HG02973 (cell line): Measurements from ENCODE around the gene PCNX1.
A peak's percentile ranks its signal among the peaks of the same experiment; 100 is the strongest.
"Not testable (repeated sequence)": the region's sequence is repeated elsewhere in the genome, so short reads cannot be mapped to it uniquely, and the experiment has no call there.

Experiments used
- ATAC-seq: cut with Tn5 transposase; IDR thresholded peaks from one replicate; pipeline ENCODE4 v1.9.1; 2021; ENCODE audit warnings: moderate library complexity; ENCODE audit not compliant: unreplicated experiment

The PCNX1 gene

GRCh38 chr14:70907176-70907995 is at the start of gene PCNX1:
Gene PCNX1 (plus strand): TSS chr14:70907459. CDS start chr14:70907851, 392 bp downstream.
- peak; percentile 65 for ATAC-seq

- ATAC-seq = no peak
Measured at GRCh38 chr14:70857496-70857890, 49.8 kb upstream of the PCNX1 start.

- ATAC-seq = no peak
Measured at GRCh38 chr14:70858641-70859040, 48.6 kb upstream of the PCNX1 start.

- not testable (repeated sequence) for ATAC-seq
Measured at GRCh38 chr14:70866992-70867391, 40.3 kb upstream of the PCNX1 start.

GRCh38 chr14:70871001-70871400 is 36.3 kb upstream of the PCNX1 start:
- ATAC-seq = no peak

- ATAC-seq = no peak
Measured at GRCh38 chr14:70871863-70872677, 35.2 kb upstream of the PCNX1 start.

- no peak for ATAC-seq
Measured at GRCh38 chr14:70872678-70873020, 34.6 kb upstream of the PCNX1 start.

GRCh38 chr14:70873627-70874026 is 33.6 kb upstream of the PCNX1 start:
- no peak for ATAC-seq

- not testable (repeated sequence) for ATAC-seq
Measured at GRCh38 chr14:70875811-70876460, 31.3 kb upstream of the PCNX1 start.

- ATAC-seq = no peak
Measured at GRCh38 chr14:70879448-70879847, 27.8 kb upstream of the PCNX1 start.

- ATAC-seq = not testable (repeated sequence)
Measured at GRCh38 chr14:70880888-70881287, 26.4 kb upstream of the PCNX1 start.

- ATAC-seq = peak; percentile 51
Measured at GRCh38 chr14:70881549-70882177, 25.6 kb upstream of the PCNX1 start.

- ATAC-seq = peak; percentile 28
Measured at GRCh38 chr14:70882776-70883492, 24.3 kb upstream of the PCNX1 start.

- no peak for ATAC-seq
Measured at GRCh38 chr14:70884595-70885342, 22.5 kb upstream of the PCNX1 start.

GRCh38 chr14:70885343-70886022 is 21.8 kb upstream of the PCNX1 start:
- no peak for ATAC-seq

- ATAC-seq = peak; percentile 36
Measured at GRCh38 chr14:70886421-70887206, 20.6 kb upstream of the PCNX1 start.

- peak; percentile 35 for ATAC-seq
Measured at GRCh38 chr14:70887207-70887681, 20.0 kb upstream of the PCNX1 start.
